OCI-LY7 (cell line): ENCODE data around the gene MISP3. TPM values are rescaled to one million over a fixed set of nuclear protein-coding genes. Genes with fewer than 3 reads are reported as not detected.

Source experiments
- BruUV-seq: library from RNA; stranded (reverse); fragments of 400-500 nt; replicated peaks from 2 replicates; lab custom pipeline; 2021; lab: Mats Ljungman, UMichigan
- CTCF ChIA-PET: fragments of 300-600 bp; sonication (Branson Sonifier 250); formaldehyde crosslinking; loops from one replicate; lab custom pipeline; 2022; ENCODE audit warnings: antibody characterized with exemption; ENCODE audit not compliant: unreplicated experiment; lab: Charles Lee
- POLR2A ChIA-PET: fragments of 300-600 bp; sonication (Branson Sonifier 250); formaldehyde crosslinking; loops from one replicate; lab custom pipeline; 2022; ENCODE audit warnings: antibody characterized with exemption; lab: Charles Lee
- DNase-seq: peaks from one replicate; pipeline ENCODE4 v3.0.0-alpha.2; 2015; ENCODE audit warnings: low spot score
- H2AFZ ChIP-seq: fragments of 200-600 bp; sonication (generic), shearing (Covaris generic); 2 replicates; pipeline ENCODE4 v1.6.1; 2014; ENCODE audit warnings: mild to moderate bottlenecking, antibody characterized with exemption, low read length, moderate library complexity
- H3K27ac ChIP-seq: fragments of 200-600 bp; sonication (generic); 2 replicates; pipeline ENCODE4 v1.5.1; 2014; ENCODE audit warnings: mixed run types, low read depth, mild to moderate bottlenecking, moderate library complexity, low read length, inconsistent platforms; ENCODE audit not compliant: poor library complexity, severe bottlenecking
- H3K36me3 ChIP-seq: fragments of 200-600 bp; sonication (generic); 2 replicates; pipeline ENCODE4 v1.6.1; 2014; ENCODE audit warnings: mild to moderate bottlenecking, antibody characterized with exemption, low read length, moderate library complexity, mixed read lengths; ENCODE audit not compliant: insufficient read depth
- H3K4me1 ChIP-seq: fragments of 200-600 bp; sonication (generic); 2 replicates; pipeline ENCODE4 v1.5.1; 2014; ENCODE audit warnings: mild to moderate bottlenecking, low read length; ENCODE audit not compliant: insufficient read depth, poor library complexity, severe bottlenecking
- H3K4me2 ChIP-seq: fragments of 200-600 bp; sonication (generic); 2 replicates; pipeline ENCODE4 v1.6.1; 2014; ENCODE audit warnings: mild to moderate bottlenecking, low read length
- H3K4me3 ChIP-seq: fragments of 200-600 bp; sonication (generic); 2 replicates; pipeline ENCODE4 v1.5.1; 2014; ENCODE audit warnings: mild to moderate bottlenecking, low read depth, low read length; ENCODE audit not compliant: poor library complexity, severe bottlenecking
- H3K79me2 ChIP-seq: fragments of 200-600 bp; sonication (generic); 2 replicates; pipeline ENCODE4 v1.6.1; 2016; ENCODE audit warnings: low read depth, mild to moderate bottlenecking, low read length, moderate library complexity, mixed read lengths; ENCODE audit not compliant: insufficient read depth
- H3K9me2 ChIP-seq: fragments of 200-600 bp; sonication (generic); 2 replicates; pipeline ENCODE4 v1.6.1; 2016; ENCODE audit warnings: mild to moderate bottlenecking, low read length, mixed read lengths; ENCODE audit not compliant: insufficient read depth
- H3K9me3 ChIP-seq: fragments of 200-600 bp; sonication (generic); 2 replicates; pipeline ENCODE4 v1.6.1; 2014; ENCODE audit warnings: mild to moderate bottlenecking, mixed run types, low read length, mixed read lengths
- H4K20me1 ChIP-seq: fragments of 200-600 bp; sonication (generic); 2 replicates; pipeline ENCODE4 v1.6.1; 2014; ENCODE audit warnings: mild to moderate bottlenecking, antibody characterized with exemption, low read length, moderate library complexity, mixed read lengths; ENCODE audit not compliant: insufficient read depth
- EZH2phosphoT487 ChIP-seq: fragments of 200-600 bp; sonication (generic); IDR thresholded peaks from 2 replicates; pipeline ENCODE4 v1.6.1; 2018; ENCODE audit warnings: low read depth, borderline replicate concordance, mild to moderate bottlenecking, mixed run types, antibody characterized with exemption, low read length, moderate library complexity, mixed read lengths
- intact Hi-C: fragments of 100-400 bp; cut with micrococcal nuclease; formaldehyde crosslinking; loops from one replicate; pipeline ENCODE4 v1.10.0; 2022; ENCODE audit not compliant: unreplicated experiment
- total RNA-seq, 2 experiments: library from RNA; depleted of rRNA in 1 of 2; stranded (reverse); fragments of >200 nt in 1 of 2; shearing (Covaris generic) in 1 of 2; gene quantifications; 2 replicates each; pipeline ENCODE4 v1.2.3, GENCODE V29; 2014 to 2022
- TF ChIP-seq, protein P1 (sequence below): fragments of 200-600 bp; sonication (generic); conservative IDR thresholded peaks from 2 replicates; pipeline ENCODE4 v1.5.1; 2014; ENCODE audit warnings: mild to moderate bottlenecking, antibody characterized with exemption, low read length, moderate library complexity, mixed read lengths

MISP3 gene
- total RNA-seq, 2 experiments from 2014 or later, result 3.3 to 3.9 TPM

DNA sequence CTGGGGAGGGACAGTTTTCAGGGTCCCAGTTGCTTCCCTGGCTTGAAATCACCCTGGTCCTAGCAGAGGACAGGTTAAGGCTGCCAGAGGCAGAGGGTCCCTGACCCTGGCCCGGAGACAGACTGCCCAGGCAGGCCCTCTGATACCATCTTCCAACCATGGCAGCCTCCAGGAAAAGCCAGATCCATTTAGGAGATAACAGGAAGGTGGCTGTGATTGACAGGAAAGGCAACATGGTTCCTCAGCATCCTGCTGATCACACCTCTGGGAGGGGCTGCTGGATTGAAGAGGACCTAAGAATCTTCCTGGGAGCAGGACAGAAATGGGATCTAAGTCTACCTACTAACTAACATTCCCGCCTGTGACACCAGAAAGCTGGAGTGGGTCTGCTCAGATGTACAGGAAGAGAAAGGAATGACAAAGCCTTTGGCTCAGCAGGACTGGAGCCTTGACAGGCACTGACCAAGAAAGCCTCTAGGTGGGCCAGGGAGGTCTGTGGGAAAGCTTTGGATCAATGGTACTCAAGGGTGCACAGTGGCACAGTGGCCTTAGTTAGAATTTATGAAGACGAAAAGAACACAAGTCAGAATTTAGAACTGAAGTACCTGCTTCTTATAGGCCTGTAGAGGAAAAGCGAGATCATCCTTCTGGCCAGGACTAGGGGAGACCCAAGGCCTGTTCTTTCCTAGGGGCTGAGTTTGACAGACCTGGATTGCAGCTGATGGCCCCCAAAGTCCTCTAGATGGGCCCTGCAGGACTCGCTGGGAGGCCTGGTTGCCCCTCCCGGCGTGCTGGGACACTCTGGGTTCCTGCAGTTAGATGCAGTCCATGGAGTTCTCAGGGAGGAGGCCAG lies 47.3 kb downstream of the MISP3 start:
- no peaks in the 10 kb centered on the region for H4K20me1 ChIP-seq
- H3K9me3 ChIP-seq, result no peaks in the 10 kb centered on the region
- POLR2A ChIA-PET, result no interaction called here
- no peak overlapping the region for H2AFZ ChIP-seq
- H3K4me3 ChIP-seq, result no peak overlapping the region
- TSS peak; percentile 66 for BruUV-seq
- intact Hi-C loops, result no loop called here
- TF ChIP-seq, protein P1, sequence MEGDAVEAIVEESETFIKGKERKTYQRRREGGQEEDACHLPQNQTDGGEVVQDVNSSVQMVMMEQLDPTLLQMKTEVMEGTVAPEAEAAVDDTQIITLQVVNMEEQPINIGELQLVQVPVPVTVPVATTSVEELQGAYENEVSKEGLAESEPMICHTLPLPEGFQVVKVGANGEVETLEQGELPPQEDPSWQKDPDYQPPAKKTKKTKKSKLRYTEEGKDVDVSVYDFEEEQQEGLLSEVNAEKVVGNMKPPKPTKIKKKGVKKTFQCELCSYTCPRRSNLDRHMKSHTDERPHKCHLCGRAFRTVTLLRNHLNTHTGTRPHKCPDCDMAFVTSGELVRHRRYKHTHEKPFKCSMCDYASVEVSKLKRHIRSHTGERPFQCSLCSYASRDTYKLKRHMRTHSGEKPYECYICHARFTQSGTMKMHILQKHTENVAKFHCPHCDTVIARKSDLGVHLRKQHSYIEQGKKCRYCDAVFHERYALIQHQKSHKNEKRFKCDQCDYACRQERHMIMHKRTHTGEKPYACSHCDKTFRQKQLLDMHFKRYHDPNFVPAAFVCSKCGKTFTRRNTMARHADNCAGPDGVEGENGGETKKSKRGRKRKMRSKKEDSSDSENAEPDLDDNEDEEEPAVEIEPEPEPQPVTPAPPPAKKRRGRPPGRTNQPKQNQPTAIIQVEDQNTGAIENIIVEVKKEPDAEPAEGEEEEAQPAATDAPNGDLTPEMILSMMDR, result no peak
- TF ChIP-seq EZH2phosphoT487, result no peak
- no peak for DNase-seq
- CTCF ChIA-PET, result no interaction called here
- peaks cover 35% of the 10 kb centered on the region for H3K36me3 ChIP-seq
- H3K79me2 ChIP-seq, result no peaks in the 10 kb centered on the region; the same call in 1 of the 2 replicates
- H3K4me1 ChIP-seq, result peaks cover 26% of the 10 kb centered on the region
- no peak overlapping the region for H3K27ac ChIP-seq
- H3K4me2 ChIP-seq, result no peak overlapping the region
- no peaks in the 10 kb centered on the region for H3K9me2 ChIP-seq

DNA sequence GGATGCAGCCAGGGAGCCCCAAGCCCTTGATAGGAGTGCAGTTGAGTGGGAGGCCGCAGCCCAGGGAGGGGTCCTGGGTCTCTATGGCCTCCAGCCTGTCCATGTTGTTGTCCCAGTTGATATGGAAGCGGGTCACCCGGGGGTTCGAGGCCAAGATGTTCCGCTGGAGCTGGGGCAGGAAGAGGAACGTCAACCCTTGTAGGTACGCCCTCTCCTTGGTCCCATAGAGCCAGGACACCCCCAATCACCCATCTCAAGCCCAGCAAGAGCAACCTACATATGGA lies 47.9 kb downstream of the MISP3 start:
- Histone ChIP-seq H3K79me2 (no peaks in the 10 kb centered on the region; the same call in 1 of the 2 replicates), H3K9me2 (no peaks in the 10 kb centered on the region), H3K36me3 (peaks cover 41% of the 10 kb centered on the region), H2AFZ (no peak overlapping the region), H3K4me3 (no peak overlapping the region), H3K9me3 (no peaks in the 10 kb centered on the region), H3K4me2 (no peak overlapping the region), H4K20me1 (no peaks in the 10 kb centered on the region), H3K27ac (no peak overlapping the region), H3K4me1 (peaks cover 21% of the 10 kb centered on the region)
- CTCF ChIA-PET, result no interaction called here
- no peak for TF ChIP-seq EZH2phosphoT487
- TF ChIP-seq, protein P1, result no peak
- intact Hi-C loops, result no loop called here
- POLR2A ChIA-PET, result no interaction called here
- BruUV-seq, result no TSS peak
- no peak for DNase-seq

DNA sequence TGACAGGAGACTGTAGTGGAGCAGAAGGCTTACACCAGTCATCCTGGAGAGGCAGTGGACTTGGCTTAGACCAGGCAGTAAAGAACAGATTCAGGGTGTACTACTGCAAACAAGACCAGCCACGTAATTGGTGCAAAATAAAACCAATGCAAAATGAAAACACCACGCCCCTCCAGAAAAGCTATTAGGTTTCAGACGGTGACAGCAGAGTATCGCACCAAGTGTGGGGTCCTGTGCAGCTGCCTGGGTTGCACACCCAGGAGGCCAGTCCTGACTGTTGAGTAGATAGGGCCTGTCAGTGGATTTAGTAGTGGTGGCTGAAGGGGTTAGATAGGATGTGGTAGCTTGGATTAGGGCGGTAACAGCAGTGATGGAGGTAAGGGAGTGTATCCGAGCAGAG lies 50.3 kb downstream of the MISP3 start:
- Histone ChIP-seq H3K4me2 (no peak overlapping the region), H4K20me1 (no peaks in the 10 kb centered on the region), H2AFZ (no peak overlapping the region), H3K4me1 (peaks cover 15% of the 10 kb centered on the region), H3K79me2 (no peaks in the 10 kb centered on the region), H3K4me3 (no peak overlapping the region), H3K9me2 (no peaks in the 10 kb centered on the region), H3K9me3 (no peaks in the 10 kb centered on the region), H3K27ac (no peak overlapping the region), H3K36me3 (peaks cover 66% of the 10 kb centered on the region)
- intact Hi-C loops, result no loop called here
- no peak for TF ChIP-seq EZH2phosphoT487
- TF ChIP-seq, protein P1, result no peak
- ChIA-PET POLR2A (interaction anchor here (0.6 kb wide), 1 partner anchor 9 kb away, joined by 3 read pairs; no protein-coding TSS in a partner anchor), CTCF (no interaction called here)
- no TSS peak for BruUV-seq
- DNase-seq, result no peak
